Measurements from ENCODE around the gene HYDIN.
"Not testable (repeated sequence)": the region's sequence is repeated elsewhere in the genome, so short reads cannot be mapped to it uniquely, and the experiment has no call there.

HYDIN gene

DNA sequence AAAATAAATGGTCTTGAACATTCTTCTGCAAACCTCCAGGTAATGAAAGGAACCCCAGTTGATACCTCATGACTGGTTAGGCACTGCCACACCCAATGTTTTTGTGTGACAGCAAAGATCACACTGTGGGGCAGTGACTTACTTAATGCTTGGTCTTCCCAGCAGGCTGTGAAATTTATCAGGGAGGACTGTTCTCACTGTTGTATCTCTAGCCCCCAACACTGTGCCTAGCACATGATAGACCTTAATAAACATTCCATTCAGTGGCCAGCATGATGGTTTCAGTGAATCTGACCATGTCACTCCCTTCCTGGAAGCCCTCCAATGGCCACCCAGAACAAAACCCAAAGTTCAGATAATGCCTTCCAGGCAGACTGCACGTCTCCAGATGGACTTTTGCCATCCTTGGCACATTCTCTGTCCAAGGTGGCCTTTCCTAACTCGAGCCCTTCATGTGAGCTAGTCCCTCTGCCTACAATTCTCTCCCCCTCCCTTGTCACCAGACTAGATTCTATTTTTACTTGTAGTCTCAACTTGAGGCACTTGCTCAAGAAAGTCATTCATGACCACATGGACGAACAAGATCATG lies 206.6 kb downstream of the HYDIN start:
- not testable (repeated sequence) for H3K4me3 ChIP-seq (ENCODE audit: low read length); DNase-seq (ENCODE audit: low read depth, low spot score)

DNA sequence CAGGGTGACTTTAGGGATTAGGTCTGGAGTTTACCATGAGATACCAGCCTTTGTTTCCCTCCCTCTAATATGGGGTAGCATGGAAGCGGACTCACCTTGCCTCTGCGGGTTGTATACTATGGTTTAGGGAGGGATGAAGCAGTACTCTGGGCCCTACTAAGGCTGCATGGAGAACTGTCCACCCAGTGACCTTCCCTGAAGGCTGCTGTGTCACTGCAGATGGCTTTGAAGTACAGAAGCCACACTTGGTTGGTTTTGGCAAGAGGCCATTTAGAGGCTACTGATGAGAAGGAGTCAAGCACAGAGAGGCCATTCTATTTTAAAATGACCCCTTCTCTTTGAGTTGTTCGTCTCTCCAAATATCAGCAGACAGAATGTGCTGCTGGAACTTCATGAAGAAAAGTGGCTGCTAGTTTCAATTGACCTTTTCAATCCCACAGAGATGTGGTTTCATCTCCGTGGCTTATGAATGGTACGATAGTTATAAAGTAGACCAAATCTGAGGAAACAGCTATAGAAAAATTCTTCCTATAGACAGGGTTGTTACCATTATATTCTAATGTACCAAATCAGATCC lies 208.5 kb downstream of the HYDIN start:
- not testable (repeated sequence) for DNase-seq (ENCODE audit: low read depth, low spot score); H3K4me3 ChIP-seq (ENCODE audit: low read length)

DNA sequence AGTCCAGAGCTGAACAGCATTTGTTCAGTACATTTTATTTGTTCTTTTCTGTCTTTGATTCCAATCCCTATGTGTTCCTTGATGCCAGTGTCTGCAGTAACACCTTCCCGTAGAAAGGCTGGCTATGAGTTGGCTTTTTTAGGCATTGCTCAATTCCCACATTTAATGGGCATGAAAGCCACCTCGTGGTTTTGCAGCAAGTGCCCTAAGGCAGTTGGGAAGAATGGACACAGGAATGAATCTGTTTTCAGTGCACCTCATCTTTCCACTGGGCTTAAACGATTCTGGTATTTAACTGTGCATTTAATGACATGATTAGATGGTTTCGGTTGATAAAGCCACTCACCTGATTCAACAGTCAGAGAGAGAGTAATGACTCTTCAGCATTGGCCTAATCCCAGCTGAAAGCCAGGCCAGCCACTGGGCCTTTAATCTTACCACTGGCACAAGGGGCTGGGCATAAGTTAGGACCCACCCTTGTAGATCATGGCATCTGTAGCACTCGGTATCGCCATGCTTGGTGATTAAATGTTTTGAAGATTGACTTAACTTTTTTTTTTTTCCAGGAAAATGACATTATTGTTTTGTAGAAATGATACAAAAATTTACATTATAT lies 211.3 kb downstream of the HYDIN start:
- not testable (repeated sequence) for DNase-seq (ENCODE audit: low read depth, low spot score); H3K4me3 ChIP-seq (ENCODE audit: low read length)

DNA sequence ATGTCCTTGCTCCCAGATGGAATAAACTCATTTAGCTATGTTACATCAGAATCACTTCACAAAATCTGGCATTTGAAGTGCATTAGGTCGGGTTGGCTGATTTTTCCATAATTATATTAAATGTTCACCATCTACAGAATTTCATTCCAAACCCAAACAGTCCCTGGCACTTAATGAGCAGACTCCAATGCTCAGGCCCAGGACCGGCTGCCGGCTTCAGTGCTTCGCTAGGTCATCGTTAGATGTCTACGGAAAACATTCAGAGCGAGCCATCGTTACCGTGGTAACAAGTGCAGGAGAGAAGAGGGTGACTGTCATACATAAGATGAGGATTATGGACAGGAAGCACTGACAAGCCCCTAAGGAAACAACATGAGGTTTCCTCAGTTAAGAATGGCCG lies 215.1 kb downstream of the HYDIN start:
- not testable (repeated sequence) for DNase-seq (ENCODE audit: low read depth, low spot score); H3K4me3 ChIP-seq (ENCODE audit: low read length)

- DNase-seq (ENCODE audit: low read depth, low spot score); H3K4me3 ChIP-seq (ENCODE audit: low read length): not testable (repeated sequence)
These were observed 220.9 kb downstream of the HYDIN start for GRCh38 chr16:71009440-71010223.

- DNase-seq (ENCODE audit: low read depth, low spot score) = not testable (repeated sequence)
These were observed 224.0 kb downstream of the HYDIN start for GRCh38 chr16:71006516-71006915.

GRCh38 chr16:70999735-71000134 lies 230.8 kb downstream of the HYDIN start:
- H3K4me3 ChIP-seq (ENCODE audit: low read length) = not testable (repeated sequence)
- DNase-seq (ENCODE audit: low read depth, low spot score) = peak; percentile 28

More at GRCh38 chr16:71006516-71006915, 224.0 kb downstream of the HYDIN start:
- not testable (repeated sequence) for H3K4me3 ChIP-seq (ENCODE audit: low read length)

DNA sequence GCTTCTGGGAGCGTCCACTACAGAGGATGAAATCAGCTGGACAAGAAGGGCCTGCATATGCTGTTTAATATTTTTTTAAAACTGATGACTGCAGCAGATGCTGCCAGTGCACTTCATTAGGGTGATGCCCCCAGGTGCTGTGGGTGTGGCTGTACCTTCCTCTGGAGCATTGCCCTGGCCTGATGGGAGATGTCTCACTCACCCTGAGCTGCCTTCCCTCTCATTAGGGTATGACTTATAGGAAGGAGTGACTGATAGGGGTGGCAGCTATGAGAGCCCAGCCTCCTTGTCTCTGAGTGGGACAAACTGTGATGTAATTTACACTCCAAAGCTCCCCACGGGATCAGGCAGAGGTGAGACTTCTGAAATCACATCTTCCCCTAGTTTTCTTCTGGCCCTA lies 234.7 kb downstream of the HYDIN start:
- not testable (repeated sequence) for H3K4me3 ChIP-seq (ENCODE audit: low read length); DNase-seq (ENCODE audit: low read depth, low spot score)

GRCh38 chr16:70992511-70992910 lies 238.0 kb downstream of the HYDIN start:
- not testable (repeated sequence) for DNase-seq (ENCODE audit: low read depth, low spot score); H3K4me3 ChIP-seq (ENCODE audit: low read length)

DNA sequence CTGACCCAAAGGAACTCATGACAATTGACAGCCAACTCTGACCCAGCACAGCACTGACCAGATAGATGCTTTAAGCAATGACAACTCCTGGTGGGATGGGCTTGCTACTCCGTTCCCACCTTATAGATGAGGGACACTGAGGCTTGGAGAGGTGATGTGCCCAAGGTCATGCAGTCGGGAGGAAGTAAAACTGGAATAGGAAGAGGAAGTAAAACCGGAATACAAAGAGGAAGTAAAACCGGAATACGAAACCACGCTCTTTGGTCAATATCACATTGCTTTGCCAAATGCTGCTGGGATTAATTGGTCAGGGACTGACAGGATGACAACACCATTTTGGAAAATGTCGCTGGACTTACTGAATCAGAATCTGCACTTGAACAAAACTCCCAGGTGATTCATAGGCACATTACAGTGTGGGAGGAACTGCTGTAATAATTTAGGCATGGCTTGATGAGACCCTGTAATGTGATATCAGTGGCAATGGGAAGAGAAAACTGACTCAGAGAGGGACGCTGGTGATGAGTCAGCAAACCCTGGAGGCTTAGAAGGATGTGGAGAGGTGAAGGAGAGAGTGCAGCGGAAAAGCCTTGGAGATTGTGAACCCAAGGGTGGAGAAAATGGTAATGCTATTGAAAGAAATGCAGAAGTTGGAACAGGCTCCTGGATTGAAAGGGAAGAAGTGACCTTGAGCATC lies 243.4 kb downstream of the HYDIN start:
- not testable (repeated sequence) for DNase-seq (ENCODE audit: low read depth, low spot score); H3K4me3 ChIP-seq (ENCODE audit: low read length)

GRCh38 chr16:70984675-70985074 lies 245.8 kb downstream of the HYDIN start:
- not testable (repeated sequence) for DNase-seq (ENCODE audit: low read depth, low spot score)

DNA sequence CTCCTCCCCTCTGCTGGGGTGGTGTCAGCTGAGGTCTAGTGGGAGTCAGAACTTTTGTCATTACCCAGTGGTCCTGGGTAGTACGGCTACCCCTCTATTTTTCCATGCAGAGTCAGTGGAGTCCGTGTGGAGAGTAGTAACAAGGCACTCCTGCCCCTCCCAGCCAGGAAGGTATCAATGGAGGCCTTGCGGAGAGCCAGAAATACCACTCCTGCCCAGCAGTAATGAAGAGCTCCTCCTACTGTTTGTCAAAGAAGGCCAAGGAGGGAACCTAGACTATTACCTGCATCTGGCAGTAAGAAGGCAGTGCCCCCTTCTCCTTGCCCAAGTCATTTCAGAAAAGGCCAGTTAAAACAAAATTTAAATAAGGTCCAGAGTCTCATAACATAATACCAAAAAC lies 262.2 kb downstream of the HYDIN start:
- H3K4me3 ChIP-seq (ENCODE audit: low read length); DNase-seq (ENCODE audit: low read depth, low spot score): not testable (repeated sequence)

More at GRCh38 chr16:70984675-70985074, 245.8 kb downstream of the HYDIN start:
- H3K4me3 ChIP-seq (ENCODE audit: low read length) = not testable (repeated sequence)

DNA sequence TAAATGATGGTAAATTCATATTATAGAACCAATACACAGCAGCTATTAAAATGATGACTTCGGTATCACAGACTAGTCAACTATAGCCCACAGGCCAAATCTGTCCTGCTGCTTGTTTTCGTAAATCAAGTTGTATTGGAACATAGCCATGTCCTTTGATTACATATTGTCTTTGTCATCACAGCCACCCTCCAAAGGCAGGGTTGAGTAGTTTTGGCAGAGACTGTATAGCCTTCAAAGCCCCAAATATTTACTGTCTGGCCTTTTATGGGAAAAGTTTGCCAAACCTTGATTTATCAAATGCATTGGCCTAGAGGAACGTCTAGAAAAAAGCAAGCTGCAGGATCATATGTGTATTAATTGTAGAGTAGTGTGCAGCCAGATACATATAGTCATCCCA lies 270.4 kb downstream of the HYDIN start:
- not testable (repeated sequence) for H3K4me3 ChIP-seq (ENCODE audit: low read length); DNase-seq (ENCODE audit: low read depth, low spot score)

DNA sequence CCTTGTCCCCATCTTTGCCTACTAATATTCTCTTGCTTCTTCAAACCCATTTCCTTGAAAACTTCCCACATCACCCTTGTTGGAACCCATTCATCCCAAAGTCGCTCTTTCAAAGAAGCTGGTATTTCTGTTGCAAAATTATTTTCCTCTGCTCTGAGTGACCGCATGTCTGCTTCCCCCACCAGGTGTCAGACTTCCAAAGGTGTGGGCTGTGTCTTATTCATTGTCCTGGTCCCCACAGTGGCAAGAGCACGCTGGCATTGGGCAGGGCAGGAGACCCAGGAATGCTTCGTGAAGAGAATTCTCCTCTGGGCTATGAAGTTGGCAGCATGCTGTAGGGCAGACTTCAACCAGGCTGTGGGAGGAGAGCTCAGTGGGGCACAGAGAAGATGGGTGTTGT lies 275.6 kb downstream of the HYDIN start:
- H3K4me3 ChIP-seq (ENCODE audit: low read length); DNase-seq (ENCODE audit: low read depth, low spot score): not testable (repeated sequence)

DNA sequence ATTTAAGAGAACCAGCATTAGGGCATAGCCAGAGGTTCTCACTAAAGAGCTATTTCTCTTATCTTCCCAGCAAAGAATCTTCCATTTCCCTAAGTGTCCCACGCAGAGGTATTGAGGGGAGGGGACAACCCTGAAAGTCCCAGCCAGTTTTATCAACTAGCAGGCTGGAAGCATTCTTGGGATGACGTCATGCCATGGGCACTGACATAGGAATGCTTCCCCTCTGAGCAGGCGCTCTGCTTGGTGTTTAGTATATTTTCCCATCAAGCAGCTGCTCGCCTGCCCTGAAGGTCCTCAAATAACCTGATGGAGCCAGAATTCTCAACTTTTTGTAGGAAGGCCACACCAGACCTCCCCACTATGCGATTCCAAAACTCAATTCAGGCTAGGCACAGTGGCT lies 276.7 kb downstream of the HYDIN start:
- not testable (repeated sequence) for DNase-seq (ENCODE audit: low read depth, low spot score)

DNA sequence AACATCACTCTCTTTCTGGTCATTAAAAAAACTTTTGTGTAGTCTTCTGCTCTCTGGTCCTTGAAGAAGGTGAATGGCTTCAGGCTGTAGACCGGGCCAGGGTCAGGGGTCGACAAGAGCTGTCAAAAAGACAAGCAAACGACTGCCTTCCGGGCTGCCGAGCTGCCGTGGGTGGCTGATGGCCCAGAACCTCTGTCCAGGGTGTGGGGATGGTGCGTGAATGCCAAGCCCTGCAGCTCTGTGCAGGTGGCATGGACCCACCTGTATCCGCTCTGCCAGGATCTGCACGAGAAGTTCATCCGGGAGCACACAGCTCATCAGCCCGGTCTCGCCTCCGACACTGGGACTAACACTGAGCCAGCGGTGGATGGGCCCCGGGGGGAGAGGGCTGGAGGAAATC lies 287.0 kb downstream of the HYDIN start:
- H3K4me3 ChIP-seq (ENCODE audit: low read length); DNase-seq (ENCODE audit: low read depth, low spot score): not testable (repeated sequence)

More for the DNA sequence above, 276.7 kb downstream of the HYDIN start:
- not testable (repeated sequence) for H3K4me3 ChIP-seq (ENCODE audit: low read length)

DNA sequence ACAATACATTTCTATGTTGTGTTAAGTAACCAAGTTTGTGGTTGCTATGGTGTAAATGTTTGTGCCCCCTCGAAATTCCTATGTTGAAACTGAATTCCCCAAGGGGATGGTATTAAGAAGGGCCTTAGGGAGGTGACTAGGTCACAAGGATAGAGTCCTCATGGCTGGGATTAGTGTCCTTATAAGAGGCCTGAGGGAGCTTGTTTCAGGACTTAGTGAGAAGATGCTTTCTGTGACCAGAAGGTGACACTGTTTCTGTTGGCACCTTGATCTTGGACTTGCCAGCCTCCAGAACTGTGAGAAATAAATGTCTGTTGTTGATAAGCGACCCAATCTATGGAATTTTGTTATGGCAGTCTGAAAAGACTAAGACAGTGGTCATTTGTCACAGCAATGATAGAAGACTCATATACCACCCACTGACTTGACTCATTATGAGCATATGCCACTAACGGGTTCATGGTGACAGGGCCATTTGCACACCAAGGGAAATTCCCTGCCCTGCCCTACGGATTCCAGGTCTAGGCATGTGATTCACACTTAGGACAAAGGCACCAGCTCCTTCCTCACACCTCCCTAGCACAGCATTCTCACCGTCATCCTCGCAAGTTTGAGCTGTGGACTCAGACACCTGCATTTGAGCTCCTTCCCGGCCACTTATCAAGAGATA lies 290.7 kb downstream of the HYDIN start:
- not testable (repeated sequence) for H3K4me3 ChIP-seq (ENCODE audit: low read length)

DNA sequence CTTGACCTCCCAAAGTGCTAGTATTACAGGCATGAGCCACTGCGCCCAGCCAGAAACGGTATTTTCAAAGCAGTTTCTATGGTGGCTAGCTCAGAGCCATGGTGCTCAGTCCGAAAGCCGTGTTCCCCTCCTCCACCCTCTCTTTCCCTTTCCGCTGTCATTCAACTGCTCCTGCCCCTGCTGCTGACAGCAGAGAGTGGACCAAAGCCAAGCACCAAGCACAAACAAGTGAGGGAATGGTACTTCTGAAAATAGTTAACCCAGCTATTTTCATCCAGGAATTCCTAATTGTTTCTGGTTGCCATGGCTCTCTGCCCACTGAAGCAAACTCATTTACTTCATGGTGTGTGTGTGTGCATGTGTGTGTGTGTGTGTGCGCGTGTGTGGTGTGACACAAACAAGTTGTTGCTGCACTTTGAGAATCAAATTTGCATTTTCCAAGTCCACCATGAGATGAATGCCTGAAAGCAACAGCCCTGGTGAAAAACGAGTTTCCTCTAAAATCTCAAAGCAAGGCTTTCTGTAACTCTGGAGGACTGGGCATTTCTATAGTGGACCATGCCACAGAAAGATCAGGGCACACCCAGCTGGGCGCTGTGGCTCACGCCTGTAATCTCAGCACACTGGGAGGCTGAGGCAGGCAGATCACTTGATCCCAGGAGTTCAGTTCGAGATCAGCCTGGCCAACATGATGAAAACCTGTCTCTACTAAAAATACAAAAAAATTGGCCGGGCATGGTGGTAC lies 293.6 kb downstream of the HYDIN start:
- not testable (repeated sequence) for DNase-seq (ENCODE audit: low read depth, low spot score); H3K4me3 ChIP-seq (ENCODE audit: low read length)

More for the DNA sequence above, 290.7 kb downstream of the HYDIN start:
- DNase-seq (ENCODE audit: low read depth, low spot score) = not testable (repeated sequence)

Measured in Jurkat, Clone E6-1 (cell line).